ENCODE results near the gene DOCK11.

DOCK11 gene

GRCh38 chrX:118634336-118634735 lies 138.7 kb downstream of the DOCK11 start:
- no peak for DNase-seq

- no peak for DNase-seq
These were observed 142.4 kb downstream of the DOCK11 start for GRCh38 chrX:118637997-118638396.

- DNase-seq = no peak
These were observed 148.8 kb downstream of the DOCK11 start for GRCh38 chrX:118644378-118644777.

GRCh38 chrX:118652717-118653116 lies 157.1 kb downstream of the DOCK11 start:
- no peak for DNase-seq

GRCh38 chrX:118654331-118654730 lies 158.7 kb downstream of the DOCK11 start:
- DNase-seq = no peak

GRCh38 chrX:118655561-118656246 lies 160.1 kb downstream of the DOCK11 start:
- DNase-seq = no peak

GRCh38 chrX:118657413-118657812 lies 161.8 kb downstream of the DOCK11 start:
- no peak for DNase-seq

DNA sequence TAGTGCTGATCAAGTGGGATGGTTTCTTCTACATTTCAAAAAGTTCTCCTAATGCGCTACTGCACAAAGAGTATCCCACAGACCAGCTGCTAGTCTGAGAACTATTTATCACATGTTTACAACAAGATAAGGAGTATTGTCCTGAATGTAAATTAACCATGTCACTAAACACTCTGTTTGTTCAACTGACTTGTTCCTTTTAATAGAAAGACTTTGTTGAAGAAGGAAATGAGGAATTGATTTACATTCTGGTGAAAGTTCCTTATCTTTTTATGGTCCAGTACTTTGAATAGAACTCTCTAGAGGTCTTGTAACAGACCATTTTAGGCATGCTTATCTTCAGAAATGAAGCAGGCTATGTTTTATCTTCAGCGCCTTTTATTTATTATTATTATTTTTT lies 164.5 kb downstream of the DOCK11 start:
- no peak for DNase-seq

DNA sequence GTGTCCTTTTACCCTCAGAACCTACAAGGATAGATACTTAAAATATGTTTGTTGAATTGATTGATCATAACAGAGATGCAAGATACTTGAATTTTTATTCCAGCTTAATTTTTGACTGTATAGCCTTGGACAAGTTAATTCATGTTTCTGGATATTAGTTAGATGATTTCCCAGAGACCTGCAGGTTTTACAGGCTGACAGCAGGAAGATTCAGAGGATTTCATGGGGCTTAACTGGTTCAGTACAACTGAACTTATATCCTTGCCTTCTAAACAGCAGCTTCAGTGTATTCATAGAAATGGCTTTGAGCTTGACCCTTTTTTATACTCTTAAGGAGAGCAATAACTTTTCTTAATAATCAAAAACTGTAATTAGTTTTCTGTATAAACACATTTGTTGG lies 169.6 kb downstream of the DOCK11 start:
- DNase-seq = no peak

GRCh38 chrX:118666521-118666920 lies 170.9 kb downstream of the DOCK11 start:
- DNase-seq = no peak

DNA sequence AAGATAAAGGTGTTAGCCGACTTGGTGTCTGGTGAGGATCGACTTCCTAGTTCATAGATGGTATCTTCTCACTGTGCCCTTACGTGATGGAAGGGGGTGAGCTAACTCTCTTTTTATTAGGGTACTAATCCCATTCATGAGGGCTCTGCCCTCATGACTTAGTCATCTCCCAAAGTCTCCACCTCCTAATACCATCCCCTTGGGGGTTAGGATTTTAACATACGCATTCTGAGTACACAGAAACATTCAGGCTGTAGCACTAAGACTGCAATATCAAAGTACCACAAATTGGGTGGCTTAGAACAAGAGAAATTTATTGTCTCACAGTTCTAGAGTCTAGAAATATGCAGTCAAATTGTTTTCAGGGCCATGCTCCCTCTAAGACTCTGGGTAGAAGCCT lies 173.8 kb downstream of the DOCK11 start:
- no peak for DNase-seq

GRCh38 chrX:118675326-118675965 lies 179.8 kb downstream of the DOCK11 start:
- no peak for DNase-seq

DNA sequence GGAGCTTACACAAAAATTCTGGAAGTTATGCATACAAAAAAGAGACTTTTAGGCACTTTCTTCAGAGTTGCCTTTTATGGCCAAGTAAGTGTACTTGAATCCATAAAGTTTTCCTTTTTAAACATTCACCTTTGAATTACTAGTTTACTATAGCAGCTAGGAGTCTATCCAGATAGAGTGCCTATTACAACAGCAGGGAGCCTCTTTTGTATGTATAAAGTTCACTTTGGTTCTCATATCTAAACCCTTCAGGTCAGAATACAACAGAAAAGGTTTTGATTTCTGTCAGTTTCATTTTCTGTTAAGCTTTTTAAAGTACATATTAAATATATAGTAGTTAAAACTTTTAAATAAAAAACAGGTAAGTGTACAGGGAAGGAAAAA lies 180.3 kb downstream of the DOCK11 start:
- DNase-seq = no peak

DNA sequence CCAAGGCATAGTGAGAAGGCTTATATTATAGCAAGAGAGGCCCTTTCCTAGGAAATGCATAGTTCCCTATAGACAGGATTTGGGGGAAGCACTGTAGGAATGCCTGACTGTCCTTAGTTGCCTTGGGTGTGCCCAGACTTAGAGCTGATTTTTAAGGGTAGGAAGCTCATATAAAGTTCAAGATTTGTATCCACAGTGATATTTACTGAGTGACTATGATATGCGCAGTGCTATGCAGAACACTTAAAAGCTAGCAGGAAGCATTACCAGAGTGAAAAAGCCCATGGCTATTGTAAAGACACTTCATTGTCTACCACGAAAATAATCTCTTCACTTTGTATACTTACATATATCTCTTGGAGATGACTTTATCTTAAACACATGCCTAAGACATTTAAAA lies 181.7 kb downstream of the DOCK11 start:
- DNase-seq = no peak

DNA sequence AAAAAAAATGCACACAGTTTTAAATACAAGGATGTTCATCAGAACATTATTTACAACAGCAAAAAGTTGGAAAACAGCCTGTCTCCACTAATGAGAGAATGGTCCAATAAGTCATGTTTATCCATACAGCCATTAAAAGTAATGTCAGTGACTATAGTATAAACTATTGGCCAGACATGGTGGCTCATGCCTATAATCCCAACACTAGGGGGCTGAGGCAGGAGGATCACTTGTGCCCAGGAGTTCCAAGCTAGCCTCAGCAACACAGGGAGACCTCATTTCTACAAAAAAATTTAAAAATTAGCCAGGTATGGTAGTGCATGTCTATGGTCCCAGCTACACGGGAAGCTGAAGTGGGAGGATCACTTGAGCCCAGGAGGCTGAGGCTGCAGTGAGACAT lies 183.7 kb downstream of the DOCK11 start:
- no peak for DNase-seq

- DNase-seq = no peak
These were observed 186.8 kb downstream of the DOCK11 start for GRCh38 chrX:118682258-118683014.

DNA sequence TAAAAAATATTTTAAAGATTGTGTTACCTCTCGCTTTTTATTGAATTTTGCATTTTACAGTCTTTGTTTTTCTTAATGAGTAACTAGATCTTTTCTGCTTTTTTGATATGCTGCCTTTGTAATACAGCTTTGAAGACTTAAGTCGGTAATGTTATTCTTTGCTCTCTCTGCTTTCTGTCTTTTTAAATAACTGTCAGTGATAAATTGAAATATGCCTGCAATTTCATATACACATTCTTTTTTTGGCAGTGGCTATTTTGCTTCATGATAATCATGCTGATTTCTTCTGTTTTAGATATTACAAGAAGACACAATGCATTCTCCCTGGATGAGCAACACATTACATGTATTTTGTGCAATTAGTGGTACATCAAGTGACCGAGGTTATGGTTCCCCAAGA lies 189.8 kb downstream of the DOCK11 start:
- DNase-seq = no peak

- DNase-seq = no peak
These were observed 193.3 kb downstream of the DOCK11 start for GRCh38 chrX:118688935-118689334.

DNA sequence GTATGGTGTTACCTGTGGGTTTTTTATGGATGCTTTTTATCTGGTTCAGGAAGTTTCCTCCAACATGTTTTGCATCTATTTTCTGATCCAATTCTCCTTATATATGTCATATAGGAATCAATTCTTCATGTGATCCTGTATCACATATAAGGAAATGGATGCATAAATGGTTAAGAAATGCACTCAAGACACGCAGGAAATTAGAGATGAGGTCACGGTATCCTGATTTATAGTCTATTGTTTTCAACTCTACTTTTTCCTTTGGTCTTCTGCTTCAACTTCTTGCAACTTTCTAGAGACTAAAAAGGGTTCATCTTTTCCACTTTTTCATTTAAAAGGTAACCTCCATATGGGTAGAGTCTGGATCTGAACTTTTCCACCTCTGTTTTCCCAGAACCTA lies 198.2 kb downstream of the DOCK11 start:
- no peak for DNase-seq

DNA sequence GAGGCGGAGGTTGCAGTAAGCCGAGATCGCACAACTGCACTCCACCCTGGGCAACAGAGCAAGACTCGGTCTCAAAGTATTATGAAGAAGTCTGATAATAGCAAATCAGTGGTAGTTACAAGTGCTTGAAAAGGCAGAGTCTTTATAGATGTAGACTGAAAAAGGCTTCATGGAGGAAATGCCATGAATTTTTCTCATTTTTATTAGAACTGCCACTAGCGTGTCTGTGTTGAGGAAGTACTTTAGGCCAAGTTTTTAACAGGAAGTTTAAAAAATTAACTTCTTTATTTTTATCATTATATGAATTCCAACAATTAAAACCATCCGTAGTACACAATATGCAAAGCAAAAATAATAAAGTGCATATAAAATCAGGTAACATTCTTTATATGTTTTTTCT lies 199.0 kb downstream of the DOCK11 start:
- DNase-seq = no peak

GRCh38 chrX:118698516-118699170 lies 203.0 kb downstream of the DOCK11 start:
- DNase-seq = no peak

GRCh38 chrX:118702741-118703140 lies 207.1 kb downstream of the DOCK11 start:
- no peak for DNase-seq

DNA sequence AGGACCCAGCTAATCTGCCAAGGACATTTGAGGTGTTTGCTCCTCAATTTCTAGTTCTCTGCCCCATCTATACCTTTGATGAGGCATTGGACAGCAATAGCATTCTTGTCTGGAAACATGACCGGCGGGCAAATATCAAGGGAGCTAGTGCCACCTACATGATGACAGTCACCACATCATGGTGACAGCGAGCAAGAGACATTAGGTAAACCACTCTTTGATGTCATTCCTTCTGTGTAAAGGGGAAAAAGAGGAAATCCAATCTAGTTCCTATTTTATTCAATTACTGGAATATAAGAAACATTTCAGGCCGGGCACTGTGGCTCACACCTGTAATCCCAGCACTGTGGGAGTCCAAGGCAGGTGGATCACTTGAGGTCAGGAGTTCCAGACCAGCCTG lies 211.1 kb downstream of the DOCK11 start:
- DNase-seq = no peak

DNA sequence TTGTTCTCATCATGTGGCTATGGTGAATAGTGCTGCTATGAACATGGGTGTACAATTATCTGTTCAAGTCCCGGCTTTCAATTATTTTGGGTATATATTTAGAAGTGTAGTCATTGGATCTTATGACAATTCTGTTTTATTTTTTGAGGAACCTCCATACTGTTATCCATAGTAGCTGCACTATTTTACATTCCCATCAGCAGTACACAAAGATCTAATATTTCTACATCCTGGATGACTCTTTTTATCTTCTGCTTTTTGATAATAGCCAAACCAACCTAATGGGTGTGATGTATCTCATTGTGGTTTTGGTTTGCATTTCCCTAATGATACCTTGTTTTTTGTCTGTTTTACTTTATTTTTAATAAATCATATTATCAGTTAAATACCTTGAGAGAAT lies 218.9 kb downstream of the DOCK11 start:
- no peak for DNase-seq
